Islet precursor cell (in vitro differentiated cells): ENCODE results near the gene SLC9A9.
A peak's percentile ranks its signal among the peaks of the same experiment; 100 is the strongest.

Experiments
- DNase-seq: peaks from one replicate; pipeline ENCODE4 v3.0.0-alpha.2; 2018

SLC9A9 gene

GRCh38 chr3:143266511-143266910 is 581.8 kb downstream of the SLC9A9 start:
- peak; percentile 9 for DNase-seq

GRCh38 chr3:143265501-143266070 is 582.7 kb downstream of the SLC9A9 start:
- DNase-seq: no peak

GRCh38 chr3:143263852-143264513 is 584.3 kb downstream of the SLC9A9 start:
- no peak for DNase-seq

- DNase-seq: no peak
These were observed 586.4 kb downstream of the SLC9A9 start for GRCh38 chr3:143261848-143262247.

- no peak for DNase-seq
These were observed 589.6 kb downstream of the SLC9A9 start for GRCh38 chr3:143258692-143259091.

- DNase-seq: no peak
These were observed 591.9 kb downstream of the SLC9A9 start for GRCh38 chr3:143256416-143256815.

GRCh38 chr3:143255739-143256138 is 592.5 kb downstream of the SLC9A9 start:
- DNase-seq: no peak

- DNase-seq: no peak
These were observed 595.3 kb downstream of the SLC9A9 start for GRCh38 chr3:143252931-143253330.

- DNase-seq: no peak
These were observed 599.3 kb downstream of the SLC9A9 start for GRCh38 chr3:143249014-143249413.

- no peak for DNase-seq
These were observed 601.2 kb downstream of the SLC9A9 start for GRCh38 chr3:143247073-143247472.

GRCh38 chr3:143245692-143246091 is 602.6 kb downstream of the SLC9A9 start:
- no peak for DNase-seq

GRCh38 chr3:143244516-143245063 is 603.7 kb downstream of the SLC9A9 start:
- DNase-seq: no peak

GRCh38 chr3:143243686-143244085 is 604.6 kb downstream of the SLC9A9 start:
- DNase-seq: no peak

- no peak for DNase-seq
These were observed 605.6 kb downstream of the SLC9A9 start for GRCh38 chr3:143242691-143243090.

GRCh38 chr3:143242101-143242500 is 606.2 kb downstream of the SLC9A9 start:
- no peak for DNase-seq

- no peak for DNase-seq
These were observed 606.8 kb downstream of the SLC9A9 start for GRCh38 chr3:143241481-143241951.

GRCh38 chr3:143240886-143241285 is 607.4 kb downstream of the SLC9A9 start:
- no peak for DNase-seq

- no peak for DNase-seq
These were observed 609.2 kb downstream of the SLC9A9 start for GRCh38 chr3:143239031-143239430.

GRCh38 chr3:143237077-143237627 is 611.1 kb downstream of the SLC9A9 start:
- DNase-seq: no peak

GRCh38 chr3:143236226-143236964 is 611.9 kb downstream of the SLC9A9 start:
- no peak for DNase-seq

- no peak for DNase-seq
These were observed 612.6 kb downstream of the SLC9A9 start for GRCh38 chr3:143235614-143236204.

GRCh38 chr3:143234526-143234925 is 613.7 kb downstream of the SLC9A9 start:
- DNase-seq: no peak

GRCh38 chr3:143232981-143233380 is 615.3 kb downstream of the SLC9A9 start:
- DNase-seq: no peak
